K562 (cell line): ENCODE measurements around the gene GSG1. TPM values are rescaled to one million over a fixed set of nuclear protein-coding genes. Genes with fewer than 3 reads are reported as not detected.

Source experiments
- ATAC-seq: fragments of 200-7000 bp; cut with Tn5 transposase; 3 replicates; pipeline ENCODE4 v1.9.1; 2020; ENCODE audit warnings: moderate library complexity
- BruUV-seq: library from RNA; stranded (reverse); fragments of 400-500 nt; replicated peaks from 2 replicates; lab custom pipeline; 2021; lab: Mats Ljungman, UMichigan
- CTCF ChIA-PET: fragments of 300-600 bp; formaldehyde crosslinking; extraction: SDS; loops from one replicate; lab custom pipeline; 2021; ENCODE audit warnings: low intra/inter-chr PET ratio; lab: Yijun Ruan, JAX
- POLR2A ChIA-PET: fragments of 300-600, 350-650 bp; sonication (Branson Sonifier 250); formaldehyde crosslinking; extraction: SDS; loops from one replicate; lab custom pipeline; 2021; ENCODE audit warnings: antibody characterized with exemption, inconsistent platforms; lab: Yijun Ruan, JAX
- DNase-seq, 4 experiments: peaks; one replicate each; pipeline versions ENCODE4 v3.0.0 to v3.0.0-alpha.2; 2011 to 2018; ENCODE audit warnings: low spot score in 3 of 4, mixed read lengths in 3 of 4; ENCODE audit errors: extremely low read depth in 1 of 4
- FAIRE-seq: peaks from 2 replicates; lab custom pipeline; 2011; peaks lifted over from hg19 to GRCh38; lab: Jason Lieb, UNC
- H2AFZ ChIP-seq: 2 replicates; pipeline ENCODE4 v1.6.0; 2011; ENCODE audit warnings: low read depth, low read length, control low read depth, inconsistent platforms
- H3K27ac ChIP-seq: fragments of 200-600 bp; 3 replicates; pipeline ENCODE4 v1.8.0; 2011; ENCODE audit warnings: low read depth, mild to moderate bottlenecking, control low read depth, inconsistent platforms, low read length, moderate library complexity, mixed read lengths; ENCODE audit errors: extremely low read depth
- H3K27me3 ChIP-seq, 2 experiments: fragments of 300-600 bp in 1 of 2; 2 replicates in 1 of 2; 3 replicates in 1 of 2; pipeline versions ENCODE4 v1.6.0 to v1.8.0; 2011; ENCODE audit warnings: inconsistent platforms in 2 of 2, low read length in 2 of 2, mild to moderate bottlenecking in 1 of 2, mixed read lengths in 1 of 2, moderate library complexity in 1 of 2; ENCODE audit not compliant: control insufficient read depth in 2 of 2, insufficient read depth in 2 of 2
- H3K36me3 ChIP-seq: fragments of 300-600 bp; 3 replicates; pipeline ENCODE4 v1.8.0; 2011; ENCODE audit warnings: mild to moderate bottlenecking, low read length, inconsistent platforms; ENCODE audit not compliant: control insufficient read depth, insufficient read depth
- H3K4me1 ChIP-seq, 2 experiments: fragments of 200-600 bp in 1 of 2; replicated peaks in 1 of 2; 2 replicates in 1 of 2; 3 replicates in 1 of 2; pipeline versions ENCODE4 v1.5.1 to v1.8.0; 2011; ENCODE audit warnings: inconsistent platforms in 2 of 2, low read length in 2 of 2, mild to moderate bottlenecking in 1 of 2, mixed read lengths in 1 of 2, moderate library complexity in 1 of 2; ENCODE audit not compliant: control insufficient read depth in 2 of 2, insufficient read depth in 2 of 2
- H3K4me2 ChIP-seq: 2 replicates; pipeline ENCODE4 v1.6.1; 2011; ENCODE audit warnings: low read length, control low read depth, inconsistent platforms, mixed read lengths; ENCODE audit not compliant: insufficient read depth
- H3K4me3 ChIP-seq: fragments of 200-600 bp; sonication (generic), shearing (Covaris generic); 2 replicates; pipeline ENCODE4 v1.5.1; 2016; ENCODE audit warnings: control low read depth, inconsistent platforms
- H3K79me2 ChIP-seq: fragments of 200-600 bp; 3 replicates; pipeline ENCODE4 v1.8.0; 2011; ENCODE audit warnings: low read length, inconsistent platforms; ENCODE audit not compliant: control insufficient read depth, insufficient read depth
- H3K9ac ChIP-seq, 2 experiments: 2 replicates each; pipeline versions ENCODE4 v1.6.0 to v1.6.1; 2011; ENCODE audit warnings: low read depth in 2 of 2, low read length in 2 of 2, control low read depth in 1 of 2, inconsistent platforms in 1 of 2, mild to moderate bottlenecking in 1 of 2, mixed read lengths in 1 of 2; ENCODE audit not compliant: insufficient read depth in 1 of 2
- H3K9me1 ChIP-seq: one replicate; pipeline ENCODE4 v1.6.0; 2011; ENCODE audit warnings: inconsistent platforms, mild to moderate bottlenecking, low read length, moderate library complexity; ENCODE audit not compliant: control insufficient read depth, insufficient read depth
- H3K9me3 ChIP-seq: replicated peaks from 2 replicates; pipeline ENCODE4 v1.5.1; 2011; ENCODE audit warnings: low read depth, low read length, inconsistent platforms; ENCODE audit not compliant: control insufficient read depth, insufficient read depth
- H4K20me1 ChIP-seq: replicated peaks from 2 replicates; pipeline ENCODE4 v1.6.1; 2011; ENCODE audit warnings: low read length, inconsistent platforms, mixed read lengths; ENCODE audit not compliant: control insufficient read depth, insufficient read depth
- KLF13 ChIP-seq: fragments of 450-650 bp; IDR thresholded peaks from 2 replicates; pipeline ENCODE4 v1.6.1; 2016; ENCODE audit warnings: missing genetic modification characterization, low read depth, mild to moderate bottlenecking, missing compliant biosample characterization, moderate library complexity, borderline replicate concordance
- ZNF174 ChIP-seq: fragments of 250-450 bp; sonication (Bioruptor Pico); IDR thresholded peaks from 2 replicates; pipeline ENCODE4 v1.4.0; 2020; ENCODE audit warnings: mild to moderate bottlenecking
- ZNF175 ChIP-seq: fragments of 200-800 bp; sonication (Bioruptor generic); IDR thresholded peaks from 2 replicates; pipeline ENCODE4 v1.6.1; 2016; ENCODE audit warnings: low read depth, mild to moderate bottlenecking, missing genetic modification characterization, missing compliant biosample characterization
- ZNF583 ChIP-seq: fragments of 250-450 bp; sonication (Bioruptor Pico); IDR thresholded peaks from 2 replicates; pipeline ENCODE4 v1.4.0; 2020
- WGBS: fragments of 100-300 bp; shearing (Covaris generic); methylation state at CpG from one replicate; pipeline ENCODE4 v1.1.6; 2016; ENCODE audit warnings: low coverage, mixed read lengths; ENCODE audit not compliant: insufficient coverage; ENCODE audit errors: missing lambda C conversion rate; 5-methylcytosine and 5-hydroxymethylcytosine counted together
- in situ Hi-C: fragments of 300-500 bp; cut with MboI; formaldehyde crosslinking; loops from 4 replicates; pipeline ENCODE4 v1.15.0; 2018; ENCODE audit warnings: inconsistent platforms, mixed read lengths
- intact Hi-C: fragments of 100-400 bp; cut with micrococcal nuclease; formaldehyde crosslinking; loops from 2 replicates; pipeline ENCODE4 v1.14.2; 2022
- polyA plus RNA-seq, 8 experiments: library from polyadenylated mRNA; depleted of rRNA in 4 of 8; stranded (reverse) in 5 of 8; unstranded in 3 of 8; fragments of >200 nt; fragmentation: Nextera tagmentation in 2 of 8; fragmentation: Illumina TruSeq in 1 of 8; extraction: Ambion mirVana in 2 of 8; extraction: Trizol in 1 of 8; gene quantifications; 2 replicates each; pipeline versions ENCODE4 v1.2.1 to v1.2.3, GENCODE V29; 2011 to 2014; ENCODE audit warnings: inconsistent platforms in 1 of 8, missing spikeins in 1 of 8
- total RNA-seq, 7 experiments: library from RNA; depleted of rRNA in 6 of 7; stranded (reverse); fragments of >200 nt in 6 of 7; fragmentation: Illumina TruSeq in 2 of 7; extraction: Trizol in 2 of 7; gene quantifications; 2 replicates each; pipeline versions ENCODE4 v1.2.1 to v1.2.3, GENCODE V29; 2011 to 2021; ENCODE audit warnings: low replicate concordance in 1 of 7
- TF ChIP-seq, protein P1 (sequence below): IDR thresholded peaks from 2 replicates; pipeline ENCODE4 v1.6.1; 2016; ENCODE audit warnings: missing genetic modification characterization, missing compliant biosample characterization
- TF ChIP-seq, protein P2 (sequence below): fragments of 250-450 bp; sonication (Bioruptor Pico); IDR thresholded peaks from 2 replicates; pipeline ENCODE4 v1.5.0; 2020; ENCODE audit warnings: mild to moderate bottlenecking
- TF ChIP-seq, protein P3 (sequence below): IDR thresholded peaks from 2 replicates; pipeline ENCODE4 v1.6.1; 2011; ENCODE audit warnings: borderline replicate concordance, low read depth, mild to moderate bottlenecking, moderate library complexity, low read length; ENCODE audit not compliant: insufficient read depth, poor library complexity, severe bottlenecking
- TF ChIP-seq, protein P4 (sequence below): fragments of 250-450 bp; sonication (Bioruptor Pico); IDR thresholded peaks from 2 replicates; pipeline ENCODE4 v1.5.0; 2021

GSG1 gene
- total and polyA plus RNA-seq, 9 of the 15 experiments (the other 6 are each of a cell fraction or from before 2014, with no cell fraction given) = not detected

DNA sequence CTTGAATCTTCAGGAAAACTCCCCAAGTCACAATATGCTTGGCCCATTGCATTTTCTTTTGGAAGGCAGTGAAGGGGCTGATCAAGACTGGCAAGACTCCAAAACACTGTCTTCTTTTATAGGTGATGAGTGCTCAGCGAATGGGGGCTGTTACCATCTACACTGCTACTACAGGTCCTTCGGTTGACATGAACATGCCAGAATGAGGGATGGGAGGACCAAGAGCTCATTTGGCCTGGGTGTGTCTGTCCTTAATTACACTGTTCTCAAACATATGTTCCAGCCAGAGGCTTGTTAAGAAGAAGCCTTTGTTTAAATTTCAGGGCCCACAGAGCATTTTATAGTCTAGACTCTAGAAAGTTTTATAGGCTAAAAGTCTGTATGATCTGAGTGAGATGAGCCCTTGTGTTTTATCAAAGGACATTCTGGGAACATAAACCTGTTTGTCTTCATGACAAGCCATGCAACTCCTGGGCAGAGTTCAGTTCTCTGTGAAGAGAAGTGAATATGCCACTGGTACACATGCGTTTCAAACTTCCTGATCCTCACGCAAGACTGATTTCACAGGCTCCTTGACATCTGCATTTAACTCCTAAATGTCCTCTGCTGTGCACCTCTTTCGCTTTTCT lies 64.0 kb downstream of the GSG1 start:
- Histone ChIP-seq H2AFZ (no peak overlapping the region), H3K4me3 (no peak overlapping the region), H3K9ac (no peak overlapping the region), H3K27me3 (no peaks in the 10 kb centered on the region), H3K9me3 (no peaks in the 10 kb centered on the region), H4K20me1 (no peaks in the 10 kb centered on the region), H3K79me2 (no peaks in the 10 kb centered on the region), H3K36me3 (no peaks in the 10 kb centered on the region), H3K4me1 (peaks cover 0 to 7% of the 10 kb centered on the region in 2 experiments; a peak in 1 of 5 replicates), H3K4me2 (no peak overlapping the region), H3K27ac (no peak overlapping the region), H3K9me1 (no peaks in the 10 kb centered on the region)
- FAIRE-seq (no peak), DNase-seq (no peak), ATAC-seq (no peak)
- POLR2A ChIA-PET = no interaction called here
- WGBS = 25% methylated on average over 5 of the region's 5 CpGs
- BruUV-seq = no TSS peak
- CTCF ChIA-PET = no interaction called here
- in situ Hi-C loops (no loop called here), intact Hi-C loops (no loop called here)
- TF ChIP-seq ZNF174 (CRISPR knock-in tag) (no peak), ZNF175 (no peak), KLF13 (tag) (no peak), ZNF583 (CRISPR knock-in tag) (no peak)
- TF ChIP-seq, protein P1, sequence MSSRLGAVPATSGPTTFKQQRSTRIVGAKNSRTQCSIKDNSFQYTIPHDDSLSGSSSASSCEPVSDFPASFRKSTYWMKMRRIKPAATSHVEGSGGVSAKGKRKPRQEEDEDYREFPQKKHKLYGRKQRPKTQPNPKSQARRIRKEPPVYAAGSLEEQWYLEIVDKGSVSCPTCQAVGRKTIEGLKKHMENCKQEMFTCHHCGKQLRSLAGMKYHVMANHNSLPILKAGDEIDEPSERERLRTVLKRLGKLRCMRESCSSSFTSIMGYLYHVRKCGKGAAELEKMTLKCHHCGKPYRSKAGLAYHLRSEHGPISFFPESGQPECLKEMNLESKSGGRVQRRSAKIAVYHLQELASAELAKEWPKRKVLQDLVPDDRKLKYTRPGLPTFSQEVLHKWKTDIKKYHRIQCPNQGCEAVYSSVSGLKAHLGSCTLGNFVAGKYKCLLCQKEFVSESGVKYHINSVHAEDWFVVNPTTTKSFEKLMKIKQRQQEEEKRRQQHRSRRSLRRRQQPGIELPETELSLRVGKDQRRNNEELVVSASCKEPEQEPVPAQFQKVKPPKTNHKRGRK (tag) = no peak
- TF ChIP-seq, protein P2, sequence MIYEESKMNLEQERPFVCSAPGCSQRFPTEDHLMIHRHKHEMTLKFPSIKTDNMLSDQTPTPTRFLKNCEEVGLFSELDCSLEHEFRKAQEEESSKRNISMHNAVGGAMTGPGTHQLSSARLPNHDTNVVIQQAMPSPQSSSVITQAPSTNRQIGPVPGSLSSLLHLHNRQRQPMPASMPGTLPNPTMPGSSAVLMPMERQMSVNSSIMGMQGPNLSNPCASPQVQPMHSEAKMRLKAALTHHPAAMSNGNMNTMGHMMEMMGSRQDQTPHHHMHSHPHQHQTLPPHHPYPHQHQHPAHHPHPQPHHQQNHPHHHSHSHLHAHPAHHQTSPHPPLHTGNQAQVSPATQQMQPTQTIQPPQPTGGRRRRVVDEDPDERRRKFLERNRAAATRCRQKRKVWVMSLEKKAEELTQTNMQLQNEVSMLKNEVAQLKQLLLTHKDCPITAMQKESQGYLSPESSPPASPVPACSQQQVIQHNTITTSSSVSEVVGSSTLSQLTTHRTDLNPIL (CRISPR knock-in tag) = no peak
- TF ChIP-seq, protein P3, sequence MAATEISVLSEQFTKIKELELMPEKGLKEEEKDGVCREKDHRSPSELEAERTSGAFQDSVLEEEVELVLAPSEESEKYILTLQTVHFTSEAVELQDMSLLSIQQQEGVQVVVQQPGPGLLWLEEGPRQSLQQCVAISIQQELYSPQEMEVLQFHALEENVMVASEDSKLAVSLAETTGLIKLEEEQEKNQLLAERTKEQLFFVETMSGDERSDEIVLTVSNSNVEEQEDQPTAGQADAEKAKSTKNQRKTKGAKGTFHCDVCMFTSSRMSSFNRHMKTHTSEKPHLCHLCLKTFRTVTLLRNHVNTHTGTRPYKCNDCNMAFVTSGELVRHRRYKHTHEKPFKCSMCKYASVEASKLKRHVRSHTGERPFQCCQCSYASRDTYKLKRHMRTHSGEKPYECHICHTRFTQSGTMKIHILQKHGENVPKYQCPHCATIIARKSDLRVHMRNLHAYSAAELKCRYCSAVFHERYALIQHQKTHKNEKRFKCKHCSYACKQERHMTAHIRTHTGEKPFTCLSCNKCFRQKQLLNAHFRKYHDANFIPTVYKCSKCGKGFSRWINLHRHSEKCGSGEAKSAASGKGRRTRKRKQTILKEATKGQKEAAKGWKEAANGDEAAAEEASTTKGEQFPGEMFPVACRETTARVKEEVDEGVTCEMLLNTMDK = no peak
- TF ChIP-seq, protein P4, sequence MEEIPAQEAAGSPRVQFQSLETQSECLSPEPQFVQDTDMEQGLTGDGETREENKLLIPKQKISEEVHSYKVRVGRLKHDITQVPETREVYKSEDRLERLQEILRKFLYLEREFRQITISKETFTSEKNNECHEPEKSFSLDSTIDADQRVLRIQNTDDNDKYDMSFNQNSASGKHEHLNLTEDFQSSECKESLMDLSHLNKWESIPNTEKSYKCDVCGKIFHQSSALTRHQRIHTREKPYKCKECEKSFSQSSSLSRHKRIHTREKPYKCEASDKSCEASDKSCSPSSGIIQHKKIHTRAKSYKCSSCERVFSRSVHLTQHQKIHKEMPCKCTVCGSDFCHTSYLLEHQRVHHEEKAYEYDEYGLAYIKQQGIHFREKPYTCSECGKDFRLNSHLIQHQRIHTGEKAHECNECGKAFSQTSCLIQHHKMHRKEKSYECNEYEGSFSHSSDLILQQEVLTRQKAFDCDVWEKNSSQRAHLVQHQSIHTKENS = no peak
